ENCODE results near the gene KLHL26.
"Not testable (repeated sequence)": the region's sequence is repeated elsewhere in the genome, so short reads cannot be mapped to it uniquely, and the experiment has no call there.

The KLHL26 gene, protein sequence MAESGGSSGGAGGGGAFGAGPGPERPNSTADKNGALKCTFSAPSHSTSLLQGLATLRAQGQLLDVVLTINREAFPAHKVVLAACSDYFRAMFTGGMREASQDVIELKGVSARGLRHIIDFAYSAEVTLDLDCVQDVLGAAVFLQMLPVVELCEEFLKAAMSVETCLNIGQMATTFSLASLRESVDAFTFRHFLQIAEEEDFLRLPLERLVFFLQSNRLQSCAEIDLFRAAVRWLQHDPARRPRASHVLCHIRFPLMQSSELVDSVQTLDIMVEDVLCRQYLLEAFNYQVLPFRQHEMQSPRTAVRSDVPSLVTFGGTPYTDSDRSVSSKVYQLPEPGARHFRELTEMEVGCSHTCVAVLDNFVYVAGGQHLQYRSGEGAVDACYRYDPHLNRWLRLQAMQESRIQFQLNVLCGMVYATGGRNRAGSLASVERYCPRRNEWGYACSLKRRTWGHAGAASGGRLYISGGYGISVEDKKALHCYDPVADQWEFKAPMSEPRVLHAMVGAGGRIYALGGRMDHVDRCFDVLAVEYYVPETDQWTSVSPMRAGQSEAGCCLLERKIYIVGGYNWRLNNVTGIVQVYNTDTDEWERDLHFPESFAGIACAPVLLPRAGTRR

DNA sequence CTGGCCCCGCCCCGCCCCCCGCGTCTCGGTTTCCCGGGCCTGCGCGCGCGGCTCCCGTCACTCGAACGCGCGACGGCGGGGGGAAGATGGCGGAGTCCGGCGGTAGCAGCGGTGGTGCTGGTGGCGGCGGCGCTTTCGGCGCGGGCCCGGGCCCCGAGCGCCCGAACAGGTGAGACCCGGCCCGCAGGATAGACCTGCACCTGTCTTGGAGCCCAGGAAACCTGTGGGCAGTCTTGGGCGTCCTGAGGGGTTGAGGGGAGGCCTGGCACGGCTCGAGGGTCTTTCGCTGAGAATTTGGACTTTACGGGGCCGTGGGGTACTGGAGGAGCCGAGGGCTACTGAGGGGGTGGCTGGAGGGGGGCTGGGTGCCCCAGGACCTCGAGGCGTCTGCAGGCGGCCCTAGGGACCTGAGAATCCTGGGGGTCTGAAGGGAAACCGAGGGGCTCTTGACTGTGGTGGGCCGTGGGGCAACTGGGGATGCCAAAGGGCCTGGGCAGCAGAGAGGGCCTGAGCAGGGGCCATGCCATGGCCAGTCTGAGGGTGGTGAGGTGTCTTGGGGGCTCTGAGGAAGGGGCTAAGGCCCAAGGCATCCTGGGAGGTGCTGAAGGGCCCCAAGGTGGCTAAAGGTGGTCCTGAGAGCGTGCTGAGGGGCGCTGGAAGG is at the start of gene KLHL26:
KLHL26 (plus strand) TSS at position 60 of the 661 bp plus-strand sequence; CDS start at position 87, 27 bp downstream.
- in situ Hi-C loops (cut with MboI; ENCODE audit: low sequenced_read_pairs): no loop called here

DNA sequence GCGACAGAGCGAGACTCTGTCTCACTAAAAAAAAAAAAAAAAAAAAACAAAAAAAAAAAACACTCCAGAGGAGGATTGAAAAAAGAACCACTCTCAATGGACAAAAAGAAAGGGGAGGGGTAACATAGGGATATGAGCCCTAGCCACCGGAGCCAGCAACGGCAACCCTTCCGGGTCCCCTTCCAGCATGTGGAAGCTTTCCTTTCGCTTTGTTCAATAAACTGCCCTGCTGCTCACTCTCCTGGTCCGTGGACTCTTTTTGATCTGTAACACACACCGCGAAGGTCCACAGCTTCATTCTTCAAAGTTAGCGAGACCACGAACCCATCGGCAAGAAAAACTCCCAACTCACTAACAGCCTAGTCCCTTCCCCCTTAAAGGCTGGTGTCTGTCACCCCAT is 49.3 kb upstream of the KLHL26 start:
- in situ Hi-C loops (cut with MboI; ENCODE audit: low sequenced_read_pairs): no loop called here

DNA sequence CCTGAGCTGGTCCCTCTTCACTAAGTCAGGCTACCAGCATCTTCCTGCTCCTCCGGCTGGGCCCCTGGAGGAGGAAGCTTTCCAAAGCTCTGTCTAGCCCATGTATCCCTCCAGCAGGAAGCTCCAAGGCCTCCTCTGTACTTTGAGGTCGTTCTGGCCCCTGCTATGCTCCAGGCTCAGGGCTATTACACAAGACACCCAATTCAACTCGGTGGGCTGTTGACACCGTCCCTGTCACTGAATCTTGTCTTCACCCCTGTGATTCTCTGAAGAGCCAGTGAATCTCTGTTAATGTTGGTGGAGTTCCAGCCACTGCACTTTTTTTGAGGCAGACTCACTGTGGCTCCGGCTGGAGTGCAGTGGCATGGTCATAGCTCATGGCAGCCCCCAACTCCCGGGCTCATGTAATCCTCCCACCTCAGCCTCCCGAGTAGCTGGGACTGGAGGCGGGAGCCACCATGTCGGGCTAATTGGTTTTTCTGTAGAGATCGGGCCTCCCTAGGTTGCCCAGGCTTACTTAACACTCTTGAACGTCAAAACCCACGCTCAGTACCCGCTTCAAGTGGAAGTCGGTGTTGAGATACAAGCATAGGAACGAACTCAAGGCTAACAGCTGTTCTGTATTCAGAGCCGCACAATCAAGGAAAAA is 48.7 kb upstream of the KLHL26 start:
- in situ Hi-C loops (cut with MboI; ENCODE audit: low sequenced_read_pairs): no loop called here

- in situ Hi-C loops (cut with MboI; ENCODE audit: low sequenced_read_pairs): no loop called here
Observed at GRCh38 chr19:18588611-18589379, 48.0 kb upstream of the KLHL26 start, which contains the start of gene REX1BD. Gene REX1BD, plus strand, starts transcription at chr19:18588798. Its CDS starts 4 bp downstream, at chr19:18588802.

GRCh38 chr19:18589380-18590272 is 47.2 kb upstream of the KLHL26 start:
- in situ Hi-C loops (cut with MboI; ENCODE audit: low sequenced_read_pairs): no loop called here

- in situ Hi-C loops (cut with MboI; ENCODE audit: low sequenced_read_pairs): no loop called here
Observed at GRCh38 chr19:18590273-18591272, 46.3 kb upstream of the KLHL26 start.

GRCh38 chr19:18591735-18592385 is 45.0 kb upstream of the KLHL26 start:
- in situ Hi-C loops (cut with MboI; ENCODE audit: low sequenced_read_pairs): no loop called here

DNA sequence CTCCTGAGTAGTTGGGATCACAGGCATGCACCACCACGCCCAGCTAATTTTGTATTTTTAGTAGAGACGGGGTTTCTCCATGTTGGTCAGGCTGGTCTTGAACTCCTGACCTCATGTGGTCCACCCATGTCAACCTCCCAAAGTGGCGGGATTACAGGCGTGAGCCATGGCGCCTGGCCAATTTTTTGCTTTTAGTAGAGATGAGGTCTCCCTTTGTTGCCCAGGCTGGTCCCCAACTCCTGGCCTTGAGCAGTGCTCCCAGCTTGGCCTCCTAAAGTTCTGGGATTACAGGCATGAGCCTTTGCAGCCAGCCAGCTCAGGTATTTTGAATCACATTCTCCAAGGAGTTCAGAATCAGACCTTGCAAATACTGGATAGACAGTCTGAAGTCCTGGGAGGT is 44.1 kb upstream of the KLHL26 start:
- in situ Hi-C loops (cut with MboI; ENCODE audit: low sequenced_read_pairs): not testable (repeated sequence)

DNA sequence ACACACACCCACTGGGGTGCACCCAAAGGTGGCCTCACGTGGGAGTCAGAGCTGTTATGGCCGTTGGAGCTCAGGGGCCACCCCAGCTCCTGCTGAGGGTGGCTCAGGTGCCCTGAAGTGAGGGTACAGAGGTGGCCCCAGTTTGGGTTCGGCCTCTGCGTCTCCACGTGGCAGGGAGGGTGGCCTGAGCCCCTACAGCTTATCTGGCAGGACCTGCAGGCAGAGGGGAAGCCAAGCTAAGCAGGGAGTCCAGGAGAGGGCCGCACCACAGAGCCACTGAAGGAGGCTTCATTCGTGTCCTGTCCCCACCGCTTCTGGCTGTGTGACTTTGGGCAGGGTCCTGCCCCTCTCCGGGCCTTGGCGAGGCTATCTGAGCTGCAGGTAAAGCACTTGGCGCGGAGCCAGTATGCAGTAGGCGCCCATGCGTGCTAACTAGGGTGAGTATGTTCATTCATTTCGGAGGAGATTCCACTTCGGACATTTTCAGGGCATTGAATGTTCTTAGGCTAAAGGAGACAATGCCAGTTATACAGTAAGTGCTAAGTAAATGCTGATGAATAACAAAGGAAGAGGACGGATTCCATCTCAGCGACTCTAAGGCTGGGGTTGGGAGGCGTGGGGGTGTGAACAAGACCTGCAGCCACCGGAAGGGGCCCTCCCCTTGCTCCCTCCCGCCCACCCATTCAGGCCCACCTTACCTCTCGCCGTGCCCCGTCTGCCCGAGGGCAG is 43.3 kb upstream of the KLHL26 start:
- in situ Hi-C loops (cut with MboI; ENCODE audit: low sequenced_read_pairs): no loop called here

DNA sequence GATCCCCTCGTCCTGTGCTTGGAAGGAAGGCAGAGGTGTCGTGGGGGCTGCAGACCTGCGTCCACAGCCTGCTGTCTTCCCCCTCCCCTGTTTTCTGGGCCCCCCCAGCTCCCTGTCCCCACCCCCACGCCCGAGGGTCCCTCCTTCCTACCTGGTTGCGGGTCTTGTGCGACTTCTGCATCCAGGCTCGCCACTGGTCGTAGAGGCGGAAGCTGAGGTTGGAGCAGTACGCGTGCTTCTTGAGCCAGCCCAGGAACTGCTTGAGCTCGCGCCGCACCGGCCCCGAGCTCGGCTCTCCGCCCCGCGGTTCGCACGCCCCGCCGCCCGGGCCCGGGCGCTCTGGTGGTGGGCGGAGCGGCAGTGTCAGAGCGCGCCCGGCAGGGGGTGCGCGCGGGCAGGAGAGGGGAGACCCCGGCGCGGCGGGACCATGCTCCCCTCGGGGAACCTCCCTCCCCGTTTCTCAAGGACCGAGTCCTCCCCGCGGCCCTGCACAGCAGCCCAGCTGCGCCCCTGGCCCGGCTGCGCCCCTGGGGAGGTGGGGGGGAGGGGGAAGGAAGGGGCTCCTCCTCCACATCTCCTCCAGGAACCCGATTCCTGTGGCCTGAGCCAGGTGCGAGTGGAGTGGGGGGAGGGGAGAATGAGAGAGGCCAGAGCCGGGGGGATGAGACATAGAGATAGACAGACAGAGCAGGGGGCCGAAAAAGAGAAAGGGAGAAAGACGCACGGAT is 42.6 kb upstream of the KLHL26 start:
- in situ Hi-C loops (cut with MboI; ENCODE audit: low sequenced_read_pairs): no loop called here

GRCh38 chr19:18594824-18595373 is 41.9 kb upstream of the KLHL26 start:
- in situ Hi-C loops (cut with MboI; ENCODE audit: low sequenced_read_pairs): no loop called here

- in situ Hi-C loops (cut with MboI; ENCODE audit: low sequenced_read_pairs): no loop called here
Observed at GRCh38 chr19:18595475-18595874, 41.4 kb upstream of the KLHL26 start.

DNA sequence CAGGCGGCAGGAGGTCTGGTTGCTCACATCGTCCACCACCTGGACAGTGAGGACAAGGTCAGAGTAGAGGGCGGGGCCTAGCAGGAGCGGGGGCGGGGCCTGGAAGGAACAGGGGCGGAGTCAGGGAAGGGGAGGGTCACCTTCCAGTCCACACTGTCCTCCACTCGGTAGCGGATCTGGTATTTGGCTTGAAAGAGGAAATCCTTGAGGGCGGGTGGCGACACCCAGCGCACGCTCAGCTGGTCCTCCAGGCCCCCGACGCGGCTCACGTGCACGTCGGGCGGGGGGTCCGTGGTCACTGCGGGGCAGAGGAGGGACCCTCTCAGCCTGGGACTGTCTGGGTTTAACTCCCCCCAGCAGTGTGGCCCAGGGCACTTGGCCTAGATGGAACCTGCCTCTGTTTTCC is 40.1 kb upstream of the KLHL26 start:
- in situ Hi-C loops (cut with MboI; ENCODE audit: low sequenced_read_pairs): no loop called here

GRCh38 chr19:18597809-18598660 is 38.8 kb upstream of the KLHL26 start:
- in situ Hi-C loops (cut with MboI; ENCODE audit: low sequenced_read_pairs): no loop called here

DNA sequence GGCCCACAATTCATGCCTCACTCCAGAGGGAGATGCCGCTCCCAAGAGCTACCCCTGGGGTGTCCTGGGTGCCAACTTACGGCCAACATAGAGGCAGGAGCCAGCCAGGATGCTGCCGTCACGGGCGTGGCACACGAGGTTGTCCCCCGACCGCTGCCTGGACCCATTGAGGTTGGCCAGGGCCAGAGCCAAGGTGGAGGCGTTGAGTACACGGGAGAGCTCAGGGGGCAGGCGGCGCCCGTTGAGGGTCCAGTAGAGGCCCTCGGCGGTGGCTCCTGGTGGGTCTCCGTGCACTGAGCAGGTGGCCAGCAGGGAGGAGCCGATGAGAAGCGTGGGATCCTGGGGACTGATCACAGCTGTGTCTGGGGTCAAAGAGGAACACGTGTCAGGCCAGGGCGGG is 37.3 kb upstream of the KLHL26 start:
- in situ Hi-C loops (cut with MboI; ENCODE audit: low sequenced_read_pairs): no loop called here
